Transverse colon (tissue), 4 donors: ENCODE measurements around the gene C3orf20. TPM values are rescaled to one million over a fixed set of nuclear protein-coding genes. Genes with fewer than 3 reads are reported as not detected.

Experiments used
- DNase-seq: peaks from one replicate; pipeline ENCODE4 v3.0.0-alpha.2; 2019
- H3K27ac ChIP-seq, 4 donors: fragments of 200-600 bp; sonication (generic); 2 replicates each; pipeline ENCODE4 v1.5.1; 2016 to 2018; ENCODE audit warnings: inconsistent platforms in 4 of 4
- H3K27me3 ChIP-seq: fragments of 200-600 bp; sonication (generic); 2 replicates; pipeline ENCODE4 v1.5.1; 2017; ENCODE audit warnings: inconsistent platforms
- H3K36me3 ChIP-seq, 4 donors: fragments of 200-600 bp; sonication (generic); 2 replicates each; pipeline ENCODE4 v1.5.1; 2017 to 2019; ENCODE audit warnings: inconsistent platforms in 4 of 4
- H3K4me1 ChIP-seq, 4 donors: fragments of 200-600 bp; sonication (generic); 2 replicates each; pipeline ENCODE4 v1.5.1; 2017 to 2020; ENCODE audit warnings: inconsistent platforms in 4 of 4
- H3K4me3 ChIP-seq, 4 donors: fragments of 200-600 bp; sonication (generic); 1 replicate in 1 of 4; 2 replicates in 3 of 4; pipeline versions ENCODE4 v1.5.1 to v1.6.1; 2017 to 2019; ENCODE audit warnings: inconsistent platforms in 4 of 4
- H3K9me3 ChIP-seq, 2 donors: fragments of 200-600 bp; sonication (generic); 2 replicates each; pipeline ENCODE4 v1.5.1; 2017 to 2019; ENCODE audit warnings: inconsistent platforms in 2 of 2
- EP300 ChIP-seq: sonication (generic); formaldehyde crosslinking; IDR thresholded peaks from one replicate; pipeline ENCODE4 v1.6.1; 2017; ENCODE audit warnings: antibody characterized with exemption, low read depth
- POLR2A ChIP-seq: fragments of 450-650 bp; IDR thresholded peaks from one replicate; pipeline ENCODE4 v1.6.1; 2016; ENCODE audit warnings: antibody characterized with exemption, mild to moderate bottlenecking, moderate library complexity
- POLR2AphosphoS5 ChIP-seq, 3 donors: sonication (generic); formaldehyde crosslinking; IDR thresholded peaks; one replicate each; pipeline ENCODE4 v1.6.1; 2016; ENCODE audit warnings: antibody characterized with exemption in 3 of 3
- WGBS, 2 donors: methylation state at CpG; one replicate each; pipeline ENCODE4 v1.1.5; 2018; ENCODE audit warnings: low coverage in 1 of 2; 5-methylcytosine and 5-hydroxymethylcytosine counted together
- in situ Hi-C, 4 donors: fragments of 200-750 bp; cut with MboI; loops; one replicate each; pipeline versions ENCODE4 v1.15.0 to v1.15.1; 2017; ENCODE audit warnings: low sequenced_read_pairs in 3 of 4, low pct_ligation_motif_present in 1 of 4, low pct_unique_long_range_greater_than_20kb in 1 of 4
- intact Hi-C: fragments of 100-400 bp; cut with DNase I; formaldehyde crosslinking; loops from one replicate; pipeline ENCODE4 v1.15.1; 2023; ENCODE audit warnings: low total_unique reads
- total RNA-seq, 4 donors: library from RNA; depleted of rRNA; stranded (reverse); fragments of >200 nt; gene quantifications; one replicate each; pipeline ENCODE4 v1.1.0, GENCODE V29; 2016
- TF ChIP-seq, protein P1 (sequence below), 5 experiments: fragments of 200-600 bp in 3 of 5; fragments of 450-650 bp in 2 of 5; sonication (generic) in 3 of 5; IDR thresholded peaks; 1 replicate in 2 of 5; 2 replicates in 3 of 5; pipeline ENCODE4 v1.5.1; 2016 to 2017; ENCODE audit warnings: antibody characterized with exemption in 5 of 5, inconsistent platforms in 3 of 5, mild to moderate bottlenecking in 2 of 5, moderate library complexity in 1 of 5

Gene C3orf20
- total RNA-seq, 4 donors from 2014 or later, result not detected

DNA sequence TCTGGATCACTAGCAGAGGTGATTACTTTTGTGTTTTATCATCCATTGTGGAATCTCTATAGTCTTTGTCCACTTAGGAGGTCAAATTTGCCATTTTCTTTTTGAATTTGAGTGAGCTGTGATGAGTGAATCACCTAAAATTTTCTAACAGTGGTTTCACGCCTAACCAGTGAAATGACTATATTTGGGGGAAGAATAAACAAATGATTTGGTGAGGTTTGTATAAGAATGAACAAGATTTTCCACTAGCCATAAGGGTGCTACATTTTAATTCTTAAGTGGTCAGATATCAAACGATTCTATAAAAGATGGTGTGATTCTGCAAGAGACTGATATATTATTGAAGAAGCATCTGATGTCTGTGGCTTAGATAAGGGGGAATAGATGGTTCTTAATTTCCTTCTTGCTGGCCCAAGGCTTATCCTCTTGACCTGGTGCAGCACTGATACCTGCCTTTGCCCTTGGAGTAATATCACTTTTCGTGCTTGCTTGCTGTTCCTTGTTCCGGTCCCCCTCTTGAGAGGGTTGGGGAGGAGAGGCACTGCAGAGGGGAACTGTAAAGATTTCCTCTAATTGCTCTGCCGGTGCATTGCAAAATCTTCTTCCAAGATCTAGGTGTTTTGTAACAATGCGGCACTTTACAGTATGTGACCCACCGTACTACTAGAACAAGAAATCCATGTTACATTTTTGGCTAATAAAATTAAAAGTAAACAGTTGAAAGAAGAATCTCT lies 14.5 kb downstream of the C3orf20 start:
- intact Hi-C loops, result no loop called here
- in situ Hi-C loops, result no loop called here
- Histone ChIP-seq H3K9me3 (no peaks in the 10 kb centered on the region), H3K36me3 (no peaks in the 10 kb centered on the region), H3K27ac (no peak overlapping the region), H3K27me3 (no peaks in the 10 kb centered on the region), H3K4me1 (no peaks in the 10 kb centered on the region), H3K4me3 (no peak overlapping the region)
- 61 to 71% methylated on average over 7 of the region's 7 CpGs for WGBS, 2 donors
- TF ChIP-seq, protein P1, sequence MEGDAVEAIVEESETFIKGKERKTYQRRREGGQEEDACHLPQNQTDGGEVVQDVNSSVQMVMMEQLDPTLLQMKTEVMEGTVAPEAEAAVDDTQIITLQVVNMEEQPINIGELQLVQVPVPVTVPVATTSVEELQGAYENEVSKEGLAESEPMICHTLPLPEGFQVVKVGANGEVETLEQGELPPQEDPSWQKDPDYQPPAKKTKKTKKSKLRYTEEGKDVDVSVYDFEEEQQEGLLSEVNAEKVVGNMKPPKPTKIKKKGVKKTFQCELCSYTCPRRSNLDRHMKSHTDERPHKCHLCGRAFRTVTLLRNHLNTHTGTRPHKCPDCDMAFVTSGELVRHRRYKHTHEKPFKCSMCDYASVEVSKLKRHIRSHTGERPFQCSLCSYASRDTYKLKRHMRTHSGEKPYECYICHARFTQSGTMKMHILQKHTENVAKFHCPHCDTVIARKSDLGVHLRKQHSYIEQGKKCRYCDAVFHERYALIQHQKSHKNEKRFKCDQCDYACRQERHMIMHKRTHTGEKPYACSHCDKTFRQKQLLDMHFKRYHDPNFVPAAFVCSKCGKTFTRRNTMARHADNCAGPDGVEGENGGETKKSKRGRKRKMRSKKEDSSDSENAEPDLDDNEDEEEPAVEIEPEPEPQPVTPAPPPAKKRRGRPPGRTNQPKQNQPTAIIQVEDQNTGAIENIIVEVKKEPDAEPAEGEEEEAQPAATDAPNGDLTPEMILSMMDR (IDR thresholded peaks at IDR 0.05), result no peak
- TF ChIP-seq EP300 (no peak), POLR2AphosphoS5 (IDR thresholded peaks at IDR 0.05) (no peak), POLR2A (no peak)
- no peak for DNase-seq

DNA sequence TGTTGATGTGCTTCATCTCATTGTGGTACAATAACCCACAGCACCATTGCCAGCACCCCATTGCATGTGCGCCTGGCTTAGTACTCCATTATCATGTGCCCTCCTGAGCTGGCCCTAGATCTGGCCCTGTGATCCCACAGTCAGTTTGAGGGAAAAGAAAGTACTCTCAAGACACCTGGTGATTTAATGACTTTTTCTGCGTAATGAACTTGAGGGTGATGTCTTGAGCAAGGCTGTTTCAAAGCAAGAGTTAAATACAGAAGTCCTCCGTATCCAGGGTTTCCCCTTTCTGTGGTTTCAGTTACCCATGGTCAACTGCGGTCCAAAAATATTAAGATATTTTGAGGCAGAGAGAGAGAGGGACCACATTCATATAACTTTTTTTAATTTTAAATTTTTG lies 16.3 kb downstream of the C3orf20 start:
- no peak overlapping the region for H3K27ac ChIP-seq
- no peaks in the 10 kb centered on the region for H3K9me3 ChIP-seq
- 60 to 75% methylated on average over 2 to 4 of the region's 4 CpGs for WGBS, 2 donors
- no peaks in the 10 kb centered on the region for H3K36me3 ChIP-seq
- H3K4me3 ChIP-seq, result no peak overlapping the region
- in situ Hi-C loops (no loop called here), intact Hi-C loops (no loop called here)
- no peaks in the 10 kb centered on the region for H3K4me1 ChIP-seq
- DNase-seq, result no peak
- TF ChIP-seq, protein P1 (IDR thresholded peaks at IDR 0.05), result no peak
- no peak for TF ChIP-seq EP300
- TF ChIP-seq POLR2AphosphoS5 (IDR thresholded peaks at IDR 0.05), result no peak
- TF ChIP-seq POLR2A, result no peak
- H3K27me3 ChIP-seq, result no peaks in the 10 kb centered on the region

DNA sequence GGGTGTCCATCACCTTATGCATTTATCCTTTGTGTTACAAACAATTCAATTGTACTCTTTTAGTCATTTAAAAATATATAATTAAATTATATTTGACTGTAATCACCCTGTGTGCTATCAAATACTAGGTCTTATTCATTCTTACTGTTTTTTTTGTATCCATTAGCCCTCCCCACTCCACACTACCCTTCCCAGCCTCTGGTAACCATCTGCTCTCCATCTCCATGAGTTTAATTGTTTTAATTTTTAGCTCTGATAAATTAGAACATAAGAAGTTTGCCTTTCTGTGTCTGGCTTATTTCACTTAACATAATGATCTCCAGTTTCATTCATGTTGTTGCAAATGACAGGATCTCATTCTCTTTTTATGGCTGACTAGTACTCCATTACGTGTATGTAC lies 16.8 kb downstream of the C3orf20 start:
- in situ Hi-C loops (no loop called here), intact Hi-C loops (no loop called here)
- 80 to 90% methylated on average over 1 of the region's 1 CpG for whole genome bisulfite sequencing, 2 donors

DNA sequence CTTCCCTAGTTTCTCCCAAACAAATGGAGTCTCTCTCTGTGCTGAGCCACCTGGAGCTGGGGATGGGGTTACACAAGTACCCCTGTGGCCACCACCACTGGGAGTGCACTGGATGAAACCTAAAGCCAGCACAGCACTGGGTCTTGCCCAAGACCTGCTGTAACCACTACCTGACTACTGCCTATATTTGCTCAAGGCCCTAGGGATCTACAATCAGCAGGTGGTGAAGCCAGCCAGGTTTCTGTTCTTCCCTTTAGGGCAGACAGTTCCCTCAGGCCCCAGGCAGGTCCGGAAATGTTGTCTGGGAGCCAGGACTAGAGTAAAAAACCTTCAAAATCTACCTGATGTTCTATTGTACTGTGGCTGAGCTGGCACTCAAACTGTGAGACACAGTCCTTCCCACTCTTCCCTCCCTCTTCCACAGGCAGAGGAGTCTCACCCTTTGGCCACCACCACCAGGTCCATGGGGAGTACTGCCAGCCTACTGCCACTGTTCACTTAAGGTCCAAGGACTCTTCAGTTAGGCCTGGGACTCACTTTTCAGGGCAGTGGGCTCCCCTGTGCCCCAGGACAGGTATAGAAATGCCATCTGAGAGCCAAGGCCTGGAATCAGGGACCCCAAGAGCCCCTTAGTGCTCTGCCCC lies 23.8 kb downstream of the C3orf20 start:
- Histone ChIP-seq H3K36me3 (no peaks in the 10 kb centered on the region), H3K4me1 (no peaks in the 10 kb centered on the region), H3K4me3 (no peak overlapping the region), H3K27ac (no peak overlapping the region), H3K27me3 (no peaks in the 10 kb centered on the region), H3K9me3 (no peaks in the 10 kb centered on the region)
- TF ChIP-seq POLR2AphosphoS5 (IDR thresholded peaks at IDR 0.05) (no peak), EP300 (no peak), POLR2A (no peak)
- TF ChIP-seq, protein P1 (IDR thresholded peaks at IDR 0.05), result no peak
- DNase-seq, result no peak
- intact Hi-C loops (no loop called here), in situ Hi-C loops (no loop called here)
- WGBS, 2 donors, result 90% methylated on average over 1 of the region's 1 CpG; no CpG with 5 or more reads in 1 of the 2 donors

More for the DNA sequence above, 16.8 kb downstream of the C3orf20 start:
- DNase-seq, result no peak
- TF ChIP-seq, protein P1 (IDR thresholded peaks at IDR 0.05), result no peak
- TF ChIP-seq POLR2A, result no peak
- TF ChIP-seq EP300, result no peak
- no peak for TF ChIP-seq POLR2AphosphoS5 (IDR thresholded peaks at IDR 0.05)
- H3K36me3 ChIP-seq, result no peaks in the 10 kb centered on the region
- H3K27ac ChIP-seq, result no peak overlapping the region
- H3K4me3 ChIP-seq, result no peak overlapping the region
- no peaks in the 10 kb centered on the region for H3K27me3 ChIP-seq
- no peaks in the 10 kb centered on the region for H3K4me1 ChIP-seq
- H3K9me3 ChIP-seq, result no peaks in the 10 kb centered on the region
